Stimulated activated CD4-positive, alpha-beta T cell treated with anti-CD3 and anti-CD28 coated beads, Interleukin-1b, Interleukin-23, amount 100 ng/mL, for 48 hours (primary cell): ENCODE measurements around the gene PRC1.
"Not testable (repeated sequence)": the region's sequence is repeated elsewhere in the genome, so short reads cannot be mapped to it uniquely, and the experiment has no call there.

Experiments
- DNase-seq: peaks from one replicate; pipeline ENCODE4 v3.0.0-alpha.2; 2020

PRC1 gene

GRCh38 chr15:90931828-90932659, 62.3 kb downstream of the PRC1 start, which contains the start of gene HDDC3:
Gene HDDC3, minus strand, starts transcription at chr15:90932549. Its CDS starts 9 bp downstream, at chr15:90932540.
- DNase-seq, result peak; percentile 90

DNA sequence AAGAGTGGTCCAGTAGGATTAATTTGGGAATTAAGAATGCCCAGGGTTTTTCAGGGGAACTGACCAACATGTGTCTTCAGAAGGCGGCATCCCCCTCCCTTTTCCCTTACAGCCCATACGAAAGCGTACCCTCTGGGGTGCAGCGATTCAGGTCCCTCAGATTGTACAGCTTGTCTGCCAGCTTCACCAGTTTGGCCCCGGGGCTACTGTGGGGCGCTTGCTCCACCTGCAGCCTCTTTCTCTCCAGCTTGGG, 62.8 kb downstream of the PRC1 start:
- no peak for DNase-seq

DNA sequence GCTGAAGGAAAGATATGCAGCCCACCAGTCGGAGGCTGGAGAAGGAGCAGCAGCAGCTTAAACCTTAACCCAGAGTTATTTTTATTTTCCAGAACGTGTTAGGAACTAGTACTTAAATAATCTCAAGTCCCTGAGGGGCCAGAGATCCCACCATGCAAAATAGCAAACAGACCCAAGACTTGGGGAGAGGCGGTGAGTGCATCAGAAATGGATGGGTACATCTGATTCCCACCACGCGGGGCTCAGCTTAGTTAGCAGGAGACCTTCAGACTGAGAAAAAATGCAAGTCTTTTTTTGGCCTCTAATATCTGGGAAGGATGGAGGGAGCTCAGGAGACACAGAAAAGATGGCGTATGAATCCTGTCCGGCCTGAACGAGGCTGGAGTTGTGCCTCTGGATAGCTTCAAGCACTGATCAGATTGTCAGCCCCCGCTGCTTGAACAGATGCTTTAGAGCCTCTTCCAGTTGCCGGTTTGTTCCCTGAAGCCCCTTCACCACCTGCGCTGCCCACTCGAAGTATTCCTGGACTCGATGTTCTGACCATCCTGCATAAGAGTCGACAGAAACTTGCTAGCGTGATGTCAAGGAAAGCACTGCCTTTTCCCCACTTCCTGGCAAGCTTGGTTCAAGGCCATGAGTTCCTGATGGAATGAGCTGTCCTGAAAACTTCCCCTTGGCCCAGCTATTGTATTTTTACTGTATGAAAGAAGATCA, 63.3 kb downstream of the PRC1 start:
- no peak for DNase-seq

DNA sequence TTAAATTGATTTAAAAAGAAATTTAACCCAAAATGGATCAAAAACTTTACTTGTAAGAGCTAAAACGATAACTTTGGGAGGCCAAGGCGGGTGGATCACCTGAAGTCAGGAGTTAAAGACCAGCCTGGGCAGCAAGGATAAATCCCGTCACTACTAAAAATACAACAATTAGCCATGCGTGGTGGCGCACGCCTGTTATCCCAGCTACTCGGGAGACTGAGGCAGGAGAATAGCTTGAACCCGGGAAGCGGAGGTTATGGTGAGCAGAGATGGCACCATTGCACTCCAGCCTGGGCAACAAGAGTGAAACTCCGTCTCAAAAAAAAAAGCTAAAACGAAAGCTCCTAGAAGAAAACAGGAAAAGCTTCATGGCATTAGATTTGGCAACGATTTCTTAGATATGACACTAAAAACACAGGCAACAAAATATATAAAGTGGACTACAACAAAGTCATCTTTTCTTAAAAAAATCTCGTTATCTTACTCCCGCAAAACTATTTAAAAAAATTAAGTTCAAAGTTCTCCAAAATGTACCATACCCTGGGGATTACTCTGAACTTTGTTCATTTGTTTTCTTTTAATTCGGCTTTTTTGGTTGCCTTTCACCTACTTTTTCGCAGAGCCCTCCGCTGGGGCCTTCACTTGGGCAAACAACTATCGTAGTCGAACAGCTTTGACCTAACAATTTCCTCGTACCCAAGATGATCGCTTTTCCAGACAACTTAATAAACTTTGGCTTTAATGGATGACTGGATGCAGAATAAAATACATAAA, 64.9 kb downstream of the PRC1 start:
- no peak for DNase-seq

- not testable (repeated sequence) for DNase-seq
Observed at GRCh38 chr15:90928106-90928505, 66.2 kb downstream of the PRC1 start.

- DNase-seq, result not testable (repeated sequence)
Observed at GRCh38 chr15:90926766-90927165, 67.6 kb downstream of the PRC1 start.

DNA sequence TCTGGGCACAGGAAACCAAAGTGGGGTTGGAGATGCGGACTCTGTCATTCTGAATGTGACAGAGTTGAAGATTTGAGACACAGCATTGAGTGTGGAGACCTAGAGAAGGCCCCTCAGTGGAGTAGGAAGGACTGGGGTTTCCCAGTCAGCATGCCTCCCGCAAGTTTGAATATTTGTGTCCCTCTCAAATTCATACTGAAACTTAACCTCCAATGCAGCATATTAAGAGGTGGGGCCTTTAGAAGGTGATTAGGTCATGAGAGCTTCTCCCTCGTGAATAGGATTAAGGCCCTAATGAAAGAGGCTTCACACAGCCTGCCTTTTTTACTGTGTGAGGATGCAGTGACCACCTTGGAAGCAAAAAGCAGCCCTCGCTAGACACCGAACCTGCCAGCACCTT, 70.0 kb downstream of the PRC1 start:
- DNase-seq, result no peak

DNA sequence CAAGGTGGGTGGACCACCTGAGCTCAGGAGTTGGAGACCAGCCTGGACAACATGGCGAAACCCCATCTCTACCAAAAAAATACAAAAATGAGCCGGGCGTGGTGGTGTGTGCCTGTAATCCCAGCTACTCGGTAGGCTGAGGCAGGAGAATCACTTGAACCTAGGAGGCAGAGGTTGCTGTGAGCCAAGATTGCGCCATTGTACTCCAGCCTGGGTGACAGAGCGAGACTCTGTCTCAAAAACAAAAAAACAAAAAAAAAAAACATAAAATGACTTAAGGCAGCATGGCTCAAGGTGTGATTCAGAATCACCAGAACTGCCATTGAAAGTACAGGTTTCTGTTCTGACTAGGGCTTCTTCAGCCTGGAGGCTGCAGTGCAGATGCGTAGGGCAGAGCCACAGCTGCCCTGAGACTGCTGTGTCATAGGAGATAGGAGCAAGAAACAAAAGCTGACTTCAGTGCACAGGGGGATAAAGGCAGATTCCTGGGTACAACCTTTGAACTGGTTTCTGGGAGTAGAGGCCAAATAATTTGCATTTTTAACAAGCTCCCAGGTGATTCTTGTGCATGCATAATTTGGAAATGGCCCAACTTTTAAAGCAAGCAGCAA, 71.5 kb downstream of the PRC1 start:
- peak; percentile 71 for DNase-seq

GRCh38 chr15:90921887-90922286, 72.4 kb downstream of the PRC1 start:
- DNase-seq, result no peak

DNA sequence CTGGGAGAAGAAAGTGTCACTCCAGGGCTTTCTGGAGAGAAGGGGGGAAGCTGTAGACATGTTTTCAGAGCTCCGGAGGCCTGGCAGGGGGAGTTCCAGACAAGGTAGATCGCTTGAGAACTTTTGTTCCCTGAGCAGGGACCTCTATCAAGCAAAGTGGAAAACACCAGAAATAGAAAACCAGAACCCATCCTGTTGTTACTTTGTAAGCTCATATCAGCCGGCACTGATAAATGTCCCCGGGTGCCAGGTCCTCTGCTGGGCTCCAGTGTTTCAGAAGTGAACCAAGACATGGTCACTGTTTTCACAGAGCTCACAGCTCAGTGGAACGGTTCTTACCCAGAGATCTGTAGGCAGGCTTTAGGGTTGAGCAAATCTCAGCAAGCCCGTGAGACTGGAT, 75.5 kb downstream of the PRC1 start:
- DNase-seq, result no peak

GRCh38 chr15:90918034-90918788, 76.1 kb downstream of the PRC1 start:
- no peak for DNase-seq

GRCh38 chr15:90917569-90917968, 76.8 kb downstream of the PRC1 start:
- no peak for DNase-seq

- DNase-seq, result no peak
Observed at GRCh38 chr15:90916461-90916860, 77.9 kb downstream of the PRC1 start.
